ENCODE results near the gene IL4.

The IL4 gene

GRCh38 chr5:132668706-132669454 is 4.9 kb upstream of the IL4 start:
- no peak for DNase-seq (ENCODE audit: insufficient read length, low spot score)

GRCh38 chr5:132669455-132669820 is 4.4 kb upstream of the IL4 start:
- FAIRE-seq: no peak
- DNase-seq (ENCODE audit: insufficient read length, low spot score): no peak
- TF ChIP-seq CTCF (IDR thresholded peaks at IDR 0.05; ENCODE audit: insufficient read depth, missing control alignments): no peak

More at GRCh38 chr5:132668706-132669454, 4.9 kb upstream of the IL4 start:
- FAIRE-seq: no peak
- TF ChIP-seq CTCF (IDR thresholded peaks at IDR 0.05; ENCODE audit: insufficient read depth, missing control alignments): no peak

GRCh38 chr5:132669966-132670882 is 3.6 kb upstream of the IL4 start:
- no peak for TF ChIP-seq CTCF (IDR thresholded peaks at IDR 0.05; ENCODE audit: insufficient read depth, missing control alignments)
- DNase-seq (ENCODE audit: insufficient read length, low spot score) (no peak), FAIRE-seq (no peak)

- FAIRE-seq: no peak
- no peak for DNase-seq (ENCODE audit: insufficient read length, low spot score)
- no peak for TF ChIP-seq CTCF (IDR thresholded peaks at IDR 0.05; ENCODE audit: insufficient read depth, missing control alignments)
These were observed 2.8 kb upstream of the IL4 start for GRCh38 chr5:132671000-132671399.

- no peak for TF ChIP-seq CTCF (IDR thresholded peaks at IDR 0.05; ENCODE audit: insufficient read depth, missing control alignments)
- FAIRE-seq: no peak
- no peak for DNase-seq (ENCODE audit: insufficient read length, low spot score)
These were observed 301 bp upstream of the IL4 start for GRCh38 chr5:132673488-132673887.

- DNase-seq (ENCODE audit: insufficient read length, low spot score) (no peak), FAIRE-seq (no peak)
- no peak for TF ChIP-seq CTCF (IDR thresholded peaks at IDR 0.05; ENCODE audit: insufficient read depth, missing control alignments)
These were observed 1.1 kb downstream of the IL4 start for GRCh38 chr5:132674671-132675506.

Measured in D721Med (cell line).